Measurements from ENCODE around the gene ATXN1. TPM values are rescaled to one million over a fixed set of nuclear protein-coding genes. Genes with fewer than 3 reads are reported as not detected.

Gene ATXN1
- total RNA-seq, 1 donor from 2014 or later, result 6.1 TPM

- no peak for DNase-seq (ENCODE audit: low read depth)
- TF ChIP-seq CTCF (conservative IDR thresholded peaks at IDR 0.05; ENCODE audit: low read depth, low read length), result no peak
- H3K4me3 ChIP-seq (ENCODE audit: low read depth, low read length), result no peak overlapping the region
These were observed 270.6 kb downstream of the ATXN1 start for GRCh38 chr6:16490616-16491015.

- TF ChIP-seq CTCF (conservative IDR thresholded peaks at IDR 0.05; ENCODE audit: low read depth, low read length), result no peak
- DNase-seq (ENCODE audit: low read depth), result no peak
- H3K4me3 ChIP-seq (ENCODE audit: low read depth, low read length), result no peak overlapping the region
These were observed 272.4 kb downstream of the ATXN1 start for GRCh38 chr6:16488813-16489212.

- no peak overlapping the region for H3K4me3 ChIP-seq (ENCODE audit: low read depth, low read length)
- no peak for DNase-seq (ENCODE audit: low read depth)
- no peak for TF ChIP-seq CTCF (conservative IDR thresholded peaks at IDR 0.05; ENCODE audit: low read depth, low read length)
These were observed 273.1 kb downstream of the ATXN1 start for GRCh38 chr6:16487996-16488674.

GRCh38 chr6:16486661-16487060 is 274.6 kb downstream of the ATXN1 start:
- DNase-seq (ENCODE audit: low read depth), result no peak
- no peak for TF ChIP-seq CTCF (conservative IDR thresholded peaks at IDR 0.05; ENCODE audit: low read depth, low read length)
- no peak overlapping the region for H3K4me3 ChIP-seq (ENCODE audit: low read depth, low read length)

- H3K4me3 ChIP-seq (ENCODE audit: low read depth, low read length), result no peak overlapping the region
- TF ChIP-seq CTCF (conservative IDR thresholded peaks at IDR 0.05; ENCODE audit: low read depth, low read length), result no peak
These were observed 277.9 kb downstream of the ATXN1 start for GRCh38 chr6:16483315-16483875.

GRCh38 chr6:16482702-16483314 is 278.5 kb downstream of the ATXN1 start:
- TF ChIP-seq CTCF (conservative IDR thresholded peaks at IDR 0.05; ENCODE audit: low read depth, low read length), result no peak
- no peak overlapping the region for H3K4me3 ChIP-seq (ENCODE audit: low read depth, low read length)
- no peak for DNase-seq (ENCODE audit: low read depth)

More at GRCh38 chr6:16483315-16483875, 277.9 kb downstream of the ATXN1 start:
- no peak for DNase-seq (ENCODE audit: low read depth)

Measured in epithelial cell of proximal tubule (primary cell).